A673 (cell line): ENCODE results near the gene SLC16A6.

ENCODE experiments used
- CTCF ChIP-seq: fragments of 300-800, 200-600 bp; sonication (generic); conservative IDR thresholded peaks from 2 replicates; pipeline ENCODE4 v1.5.1; 2017; ENCODE audit warnings: low read depth, mild to moderate bottlenecking, antibody characterized with exemption, low read length, moderate library complexity, mixed read lengths
- EZH2 ChIP-seq: fragments of 200-600 bp; sonication (generic); IDR thresholded peaks from 2 replicates; pipeline ENCODE4 v1.6.1; 2017; ENCODE audit warnings: borderline replicate concordance, low read depth, mild to moderate bottlenecking, mixed read lengths, antibody characterized with exemption, low read length; ENCODE audit not compliant: poor library complexity, severe bottlenecking

GRCh38 chr17:68249354-68249765, 41.6 kb downstream of the SLC16A6 start:
- no peak for TF ChIP-seq CTCF
- TF ChIP-seq EZH2: no peak
